ENCODE data around the gene ZFHX3.

- no peak for TF ChIP-seq CTCF (IDR thresholded peaks at IDR 0.05; ENCODE audit: poor library complexity, severe bottlenecking)
- no peak for TF ChIP-seq RAD21 (conservative IDR thresholded peaks at IDR 0.05)
- TF ChIP-seq EZH2 (IDR thresholded peaks at IDR 0.05; ENCODE audit: borderline replicate concordance, insufficient read depth, low read length, poor library complexity, severe bottlenecking) = no peak
- TF ChIP-seq, protein P1, sequence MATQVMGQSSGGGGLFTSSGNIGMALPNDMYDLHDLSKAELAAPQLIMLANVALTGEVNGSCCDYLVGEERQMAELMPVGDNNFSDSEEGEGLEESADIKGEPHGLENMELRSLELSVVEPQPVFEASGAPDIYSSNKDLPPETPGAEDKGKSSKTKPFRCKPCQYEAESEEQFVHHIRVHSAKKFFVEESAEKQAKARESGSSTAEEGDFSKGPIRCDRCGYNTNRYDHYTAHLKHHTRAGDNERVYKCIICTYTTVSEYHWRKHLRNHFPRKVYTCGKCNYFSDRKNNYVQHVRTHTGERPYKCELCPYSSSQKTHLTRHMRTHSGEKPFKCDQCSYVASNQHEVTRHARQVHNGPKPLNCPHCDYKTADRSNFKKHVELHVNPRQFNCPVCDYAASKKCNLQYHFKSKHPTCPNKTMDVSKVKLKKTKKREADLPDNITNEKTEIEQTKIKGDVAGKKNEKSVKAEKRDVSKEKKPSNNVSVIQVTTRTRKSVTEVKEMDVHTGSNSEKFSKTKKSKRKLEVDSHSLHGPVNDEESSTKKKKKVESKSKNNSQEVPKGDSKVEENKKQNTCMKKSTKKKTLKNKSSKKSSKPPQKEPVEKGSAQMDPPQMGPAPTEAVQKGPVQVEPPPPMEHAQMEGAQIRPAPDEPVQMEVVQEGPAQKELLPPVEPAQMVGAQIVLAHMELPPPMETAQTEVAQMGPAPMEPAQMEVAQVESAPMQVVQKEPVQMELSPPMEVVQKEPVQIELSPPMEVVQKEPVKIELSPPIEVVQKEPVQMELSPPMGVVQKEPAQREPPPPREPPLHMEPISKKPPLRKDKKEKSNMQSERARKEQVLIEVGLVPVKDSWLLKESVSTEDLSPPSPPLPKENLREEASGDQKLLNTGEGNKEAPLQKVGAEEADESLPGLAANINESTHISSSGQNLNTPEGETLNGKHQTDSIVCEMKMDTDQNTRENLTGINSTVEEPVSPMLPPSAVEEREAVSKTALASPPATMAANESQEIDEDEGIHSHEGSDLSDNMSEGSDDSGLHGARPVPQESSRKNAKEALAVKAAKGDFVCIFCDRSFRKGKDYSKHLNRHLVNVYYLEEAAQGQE (IDR thresholded peaks at IDR 0.05; ENCODE audit: borderline replicate concordance) = no peak
These were observed 138.7 kb downstream of the ZFHX3 start for GRCh38 chr16:72909196-72909595.

Measured in neural cell (in vitro differentiated cells).